HG02623 (cell line): Measurements from ENCODE around the gene GJD4.
A peak's percentile ranks its signal among the peaks of the same experiment; 100 is the strongest.

Experiments
- ATAC-seq: cut with Tn5 transposase; IDR thresholded peaks from one replicate; pipeline ENCODE4 v1.9.1; 2021; ENCODE audit warnings: moderate library complexity; ENCODE audit not compliant: unreplicated experiment

Gene GJD4

DNA sequence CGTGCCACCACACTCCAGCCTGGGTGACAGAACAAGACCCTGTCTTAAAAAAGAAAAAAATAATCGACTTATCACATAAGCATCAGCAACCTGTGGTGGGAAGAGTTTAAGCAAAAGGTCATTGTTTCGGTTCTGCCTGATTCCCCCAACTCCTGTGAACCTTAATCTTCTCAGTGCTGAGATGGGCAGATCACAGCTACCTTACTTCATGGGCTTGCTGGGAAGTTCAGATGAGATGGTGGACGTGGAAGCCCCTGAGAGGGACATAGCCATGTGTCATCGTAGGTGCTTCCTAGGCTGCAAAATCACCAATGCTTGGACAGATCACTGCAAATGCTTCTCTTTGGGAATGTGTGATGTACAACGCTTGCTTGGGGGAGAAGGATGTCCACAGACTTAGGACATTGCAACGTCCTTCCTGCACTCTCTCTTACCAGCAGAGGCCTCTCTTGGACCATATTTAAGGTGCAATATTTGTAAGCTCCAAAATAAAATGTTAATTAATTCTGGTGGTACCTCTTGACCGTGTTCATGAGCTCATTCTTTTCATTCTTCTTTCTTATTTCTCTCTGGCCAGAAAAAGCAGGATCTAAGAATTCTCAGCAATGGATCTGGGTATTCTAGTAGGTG, 8.6 kb downstream of the GJD4 start:
- ATAC-seq = no peak

DNA sequence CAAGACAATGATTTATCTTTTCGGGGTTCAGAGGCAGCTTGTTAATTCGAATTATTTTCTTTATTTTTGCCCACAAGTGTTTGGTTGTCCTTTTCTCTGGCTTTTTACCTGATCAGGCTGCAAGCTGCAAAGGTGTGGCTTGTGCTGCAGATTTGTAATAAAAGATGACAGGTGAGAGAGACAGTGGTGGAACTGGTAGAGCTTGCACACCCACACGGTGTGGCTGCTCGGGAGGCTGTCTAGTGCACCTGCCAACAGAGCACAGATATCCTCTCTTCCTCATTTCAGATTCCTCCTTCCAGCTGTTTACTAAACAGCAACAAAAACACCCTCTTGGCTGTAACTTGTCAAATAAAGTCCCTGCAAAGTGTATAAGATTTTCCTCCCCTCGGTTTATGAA, 9.2 kb downstream of the GJD4 start:
- ATAC-seq = no peak

DNA sequence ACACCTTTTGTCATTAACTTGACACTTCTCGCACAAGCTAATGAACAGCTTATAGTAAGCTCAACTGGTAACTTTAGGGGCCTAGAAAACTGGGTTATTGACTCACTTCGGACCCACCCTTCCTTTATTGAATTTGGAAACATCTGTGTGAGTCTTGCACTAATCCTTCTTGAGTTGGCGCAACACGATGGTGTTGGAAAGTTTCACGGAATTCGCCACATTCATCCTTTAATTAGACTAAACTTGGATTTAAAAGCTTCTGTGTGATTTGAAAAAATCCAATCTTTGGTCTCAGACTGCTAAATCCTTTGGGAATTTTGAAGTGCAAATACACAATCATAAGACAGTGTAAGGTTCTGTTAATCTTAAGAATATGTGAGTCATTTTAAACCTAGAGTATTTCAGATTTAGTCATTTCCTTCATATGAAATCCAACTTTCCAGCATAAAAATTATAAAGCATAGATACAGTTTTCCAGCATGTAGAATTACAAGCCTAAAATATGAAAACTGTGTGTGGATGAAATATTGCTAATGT, 21.9 kb downstream of the GJD4 start:
- ATAC-seq = no peak

DNA sequence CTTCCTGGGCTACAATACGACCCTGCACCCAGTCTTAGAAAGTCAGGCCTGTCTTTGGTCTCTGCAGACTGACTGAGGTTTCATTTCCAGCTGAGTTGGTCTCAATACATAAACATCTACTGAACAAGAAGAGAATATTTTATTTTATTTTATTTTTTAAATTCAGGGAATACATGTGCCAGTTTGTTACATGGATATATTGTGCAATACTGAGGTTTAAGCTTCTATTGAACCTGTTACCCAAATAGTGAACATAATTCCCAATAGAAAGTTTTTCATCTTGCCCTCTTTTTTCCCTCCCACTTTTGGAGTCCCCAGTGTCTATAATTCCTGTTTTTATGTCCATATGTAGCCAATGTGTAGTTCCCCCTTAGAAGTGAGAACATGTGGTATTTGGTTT, 26.3 kb downstream of the GJD4 start:
- no peak for ATAC-seq

DNA sequence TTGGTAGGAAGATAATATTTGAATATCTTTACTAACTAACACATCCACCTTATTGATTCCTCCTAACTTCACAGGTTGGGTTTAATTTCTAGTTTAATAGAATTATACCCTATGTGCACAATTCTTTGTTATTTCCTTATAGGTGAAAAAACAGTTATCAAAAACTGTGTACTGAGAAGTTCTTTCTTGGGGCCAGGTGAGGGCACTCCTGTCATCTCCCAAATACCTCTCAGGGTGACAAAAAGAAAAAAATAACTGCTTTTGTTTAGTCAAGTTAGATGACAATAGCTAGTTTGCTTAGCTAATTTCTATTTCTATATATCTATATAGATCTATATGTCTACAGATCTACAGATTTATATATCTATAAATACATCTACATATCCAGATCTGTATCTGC, 26.9 kb downstream of the GJD4 start:
- ATAC-seq = no peak

DNA sequence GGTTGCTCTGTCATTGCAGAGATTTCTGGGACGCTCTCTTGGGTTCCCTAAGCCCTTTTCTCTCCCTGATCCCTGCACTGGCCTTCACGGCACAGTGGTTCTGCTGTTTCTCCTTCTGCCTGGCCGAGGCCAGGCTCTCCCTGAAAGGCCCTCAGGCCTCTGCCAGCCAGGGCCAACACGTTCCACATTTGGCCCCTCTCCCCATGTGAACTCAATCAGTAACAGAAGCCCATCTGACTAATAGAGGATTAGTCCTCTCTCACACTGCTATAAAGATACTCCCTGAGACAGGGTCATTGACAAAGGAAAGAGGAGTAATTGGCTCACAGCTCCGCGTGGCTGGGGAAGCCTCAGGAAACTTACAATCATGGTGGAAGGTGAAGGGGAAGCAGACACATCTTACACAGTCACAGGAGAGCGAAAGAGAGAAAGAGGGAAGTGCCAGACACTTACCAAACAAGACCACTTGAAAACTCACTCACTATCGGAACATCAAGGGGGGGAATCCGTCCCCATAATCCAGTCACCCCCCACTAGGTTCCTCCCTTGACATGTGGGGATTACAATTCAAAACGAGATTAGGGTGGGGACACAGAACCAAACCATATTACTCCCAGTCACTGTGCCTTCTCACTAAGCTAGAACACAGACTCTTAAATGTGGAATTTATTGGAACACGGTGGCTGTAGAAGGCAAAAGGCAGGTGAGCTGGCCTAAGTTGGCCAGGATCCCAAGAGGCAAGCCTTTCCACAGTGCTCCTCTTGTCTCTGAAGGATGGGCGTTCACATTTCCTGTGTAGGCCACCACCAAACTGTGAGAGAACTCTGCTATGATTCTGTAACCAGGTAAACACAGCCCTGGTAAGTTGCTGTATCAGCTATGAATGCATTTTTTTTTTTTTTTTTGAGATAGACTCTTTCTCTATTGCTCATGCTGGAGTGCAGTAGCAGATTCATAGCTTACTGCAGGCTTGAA, 28.2 kb downstream of the GJD4 start:
- ATAC-seq = no peak

DNA sequence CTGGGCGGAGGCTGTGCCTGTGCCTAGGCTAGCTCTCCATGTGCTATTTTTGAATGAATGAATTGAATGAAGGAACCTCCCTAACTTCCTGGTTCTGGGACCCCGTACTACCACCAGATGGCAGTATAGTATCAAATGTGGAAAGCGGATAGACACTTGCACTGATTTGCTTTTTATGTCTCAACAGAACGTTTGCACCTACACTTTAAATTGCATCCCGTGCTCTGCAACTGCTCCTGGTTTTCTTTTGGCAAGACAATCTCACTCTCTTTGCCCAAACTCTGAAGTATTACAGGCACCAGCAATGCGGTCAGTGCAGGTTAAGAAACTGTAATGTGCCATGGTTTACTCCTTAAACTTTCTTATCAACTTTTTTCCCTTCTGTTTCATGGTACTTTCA, 30.4 kb downstream of the GJD4 start:
- peak; percentile 63 for ATAC-seq

DNA sequence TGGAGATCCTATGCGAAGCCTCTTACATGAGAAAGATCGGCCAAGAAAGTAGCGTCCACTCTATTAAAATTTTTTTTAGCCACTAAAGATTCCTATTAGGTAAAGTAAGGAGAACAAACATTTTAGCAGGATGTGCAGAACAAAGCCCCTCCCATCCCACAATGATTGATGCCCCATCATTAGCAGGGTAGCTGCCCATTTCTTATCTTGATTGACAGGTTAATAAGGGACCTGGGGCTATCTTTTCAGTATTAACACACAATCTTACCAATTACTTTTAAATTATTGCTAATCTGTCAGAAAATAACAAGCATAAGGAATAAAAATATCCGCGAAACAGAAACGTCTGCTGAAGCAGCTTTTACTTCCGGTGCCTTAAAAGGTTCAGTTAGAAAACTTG, 31.8 kb downstream of the GJD4 start:
- ATAC-seq = no peak

DNA sequence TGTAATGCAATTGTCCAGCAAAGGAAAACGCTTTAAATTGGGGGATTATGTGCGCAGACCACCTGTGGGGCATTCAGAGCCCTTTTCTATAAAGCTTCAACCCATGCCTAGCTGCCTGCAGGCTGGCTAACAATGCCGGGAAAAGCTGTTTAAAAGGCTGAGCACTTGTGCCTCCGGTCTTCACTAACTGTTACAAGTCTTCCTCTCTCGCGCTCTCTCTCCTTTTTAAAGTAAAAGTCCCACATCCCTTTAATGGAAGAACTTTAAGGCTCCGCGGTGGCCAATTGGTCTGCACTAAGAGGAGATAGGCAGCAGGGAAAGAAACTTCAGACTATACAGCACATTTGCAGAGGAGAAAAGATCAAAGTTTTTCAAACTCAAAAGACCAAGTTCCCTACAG, 32.3 kb downstream of the GJD4 start:
- ATAC-seq = no peak

DNA sequence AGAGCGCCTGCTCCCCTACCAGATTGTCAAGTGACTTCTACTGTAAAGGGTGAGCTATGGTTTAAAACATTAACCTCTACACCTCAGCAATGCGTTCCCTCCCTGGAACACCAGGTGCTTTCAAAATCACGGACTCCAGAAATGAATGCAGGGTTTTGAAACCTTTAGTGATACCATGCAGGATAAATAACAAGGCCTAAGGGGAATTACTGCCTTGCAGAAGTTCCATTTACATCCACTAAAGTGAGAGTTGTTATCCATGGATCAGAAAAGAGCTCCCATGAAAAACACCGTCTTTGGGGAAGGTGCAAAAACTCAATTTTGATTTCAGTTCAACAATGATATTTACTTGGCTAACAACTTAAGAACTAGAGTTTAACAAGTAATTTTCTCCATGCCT, 33.0 kb downstream of the GJD4 start:
- no peak for ATAC-seq

DNA sequence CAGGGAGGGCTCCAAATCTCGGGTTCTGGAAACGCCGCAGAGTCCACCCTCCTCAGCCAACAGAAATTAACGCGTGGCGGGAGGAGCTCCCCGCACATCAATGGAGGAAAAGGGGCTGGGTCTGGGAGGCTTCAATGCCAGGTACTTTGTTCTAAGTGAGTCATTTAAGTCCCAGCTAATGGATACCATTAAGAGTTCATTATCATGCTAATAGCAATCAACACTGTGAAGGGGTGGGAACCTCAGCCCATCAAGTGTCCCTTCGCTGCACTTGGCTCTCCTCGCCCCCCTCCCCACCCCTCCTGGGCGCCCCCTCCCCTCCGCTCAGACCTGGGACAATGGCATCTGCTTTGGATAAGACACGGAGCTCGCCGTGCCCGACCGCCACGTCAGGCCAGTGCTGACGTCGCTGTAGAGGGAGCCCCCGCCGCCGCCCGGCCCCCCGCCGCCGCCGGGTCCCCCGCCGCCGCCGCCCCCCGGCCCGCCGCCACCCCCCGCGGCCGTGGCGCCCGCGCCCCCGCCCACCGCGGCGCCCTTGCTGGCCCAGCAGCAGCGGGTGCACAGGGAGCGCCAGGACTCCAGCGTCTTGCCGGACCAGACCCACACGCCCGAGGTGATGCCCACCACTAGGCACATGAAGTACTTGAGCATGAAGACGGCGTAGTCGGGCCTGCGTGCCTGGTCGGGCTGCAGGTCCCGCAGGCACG, 34.0 kb downstream of the GJD4 start:
- no peak for ATAC-seq

DNA sequence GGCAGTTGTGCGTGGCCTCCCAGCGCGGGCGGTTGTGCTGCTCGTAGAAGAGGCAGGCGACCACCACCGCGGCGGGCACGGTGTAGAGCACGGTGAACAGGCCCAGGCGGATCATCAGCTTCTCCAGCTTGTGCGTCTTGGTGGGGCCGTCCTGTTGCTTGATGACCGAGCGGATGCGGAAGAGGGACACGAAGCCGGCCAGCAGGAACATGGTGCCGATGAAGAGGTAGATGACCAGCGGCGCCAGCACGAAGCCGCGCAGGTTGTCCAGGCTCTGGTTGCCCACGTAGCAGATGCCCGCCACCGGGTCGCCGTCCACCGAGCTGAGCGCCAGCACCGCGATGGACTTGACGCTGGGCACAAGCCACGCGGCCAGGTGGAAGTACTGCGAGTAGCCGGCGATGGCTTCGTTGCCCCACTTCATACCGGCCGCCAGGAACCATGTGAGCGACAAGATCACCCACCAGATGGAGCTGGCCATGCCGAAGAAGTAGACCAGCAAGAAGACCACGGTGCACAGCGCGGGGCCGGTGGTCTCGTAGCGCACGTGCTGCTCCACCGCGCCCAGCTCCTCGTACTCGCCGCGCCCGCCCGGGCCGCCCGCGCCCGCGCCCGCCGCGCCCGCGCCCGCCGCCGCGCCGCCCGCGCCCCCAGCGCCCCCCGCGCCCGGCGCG, 34.7 kb downstream of the GJD4 start:
- no peak for ATAC-seq

DNA sequence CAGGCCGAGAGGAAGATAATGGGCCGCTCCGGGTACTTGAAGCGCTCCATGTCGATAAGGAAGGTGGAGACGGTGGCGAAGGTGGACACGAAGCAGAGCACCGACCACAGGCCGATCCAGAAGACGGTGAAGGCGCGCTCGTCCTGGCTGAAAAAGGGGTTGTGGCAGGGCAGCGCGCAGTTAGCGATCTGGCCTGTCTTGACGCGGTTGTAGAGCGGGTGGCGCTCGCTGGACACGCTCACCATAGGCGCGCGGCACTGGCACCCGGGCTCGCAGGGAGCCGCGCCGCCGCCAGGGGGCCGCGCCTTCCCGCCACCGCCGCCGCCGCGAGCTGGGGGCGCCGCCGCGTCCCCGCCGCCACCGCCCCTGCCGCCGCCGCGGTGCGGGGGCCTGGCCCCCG, 35.3 kb downstream of the GJD4 start:
- peak; percentile 27 for ATAC-seq

DNA sequence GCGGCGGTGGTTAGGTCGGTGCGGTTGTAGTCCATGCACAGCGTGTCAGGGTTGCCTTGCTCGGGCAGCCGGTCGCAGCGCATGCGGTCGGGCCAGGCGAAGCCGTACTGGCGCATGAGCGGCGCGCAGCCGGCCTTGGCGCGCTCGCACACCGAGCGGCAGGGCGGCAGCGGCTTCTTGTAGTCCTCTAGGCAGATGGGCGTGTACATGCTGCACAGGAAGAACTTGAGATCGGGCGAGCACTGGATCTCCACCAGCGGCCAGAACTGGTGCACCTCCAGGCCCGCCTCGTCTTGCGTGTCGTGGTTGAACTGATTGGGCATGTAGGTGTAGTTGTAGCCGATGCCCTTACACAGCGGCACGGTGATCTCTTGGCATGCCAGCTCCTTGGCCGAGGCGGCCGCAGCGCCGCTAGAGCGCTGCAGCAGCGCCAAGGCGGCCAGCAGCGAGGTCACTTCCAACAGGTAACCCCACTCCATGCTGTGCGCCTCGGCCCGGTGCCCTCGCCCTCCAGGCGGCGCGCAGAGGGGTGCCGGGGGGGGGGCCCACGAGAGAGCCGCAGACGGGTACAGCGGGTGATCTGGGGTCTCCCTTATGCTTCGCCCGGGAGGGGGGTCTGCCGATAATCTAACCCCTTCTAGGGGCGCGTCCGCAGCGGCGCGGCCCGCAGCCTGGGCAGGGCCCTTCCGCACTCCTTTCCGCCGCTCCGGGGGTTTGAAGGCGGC, 36.0 kb downstream of the GJD4 start:
- ATAC-seq = no peak

DNA sequence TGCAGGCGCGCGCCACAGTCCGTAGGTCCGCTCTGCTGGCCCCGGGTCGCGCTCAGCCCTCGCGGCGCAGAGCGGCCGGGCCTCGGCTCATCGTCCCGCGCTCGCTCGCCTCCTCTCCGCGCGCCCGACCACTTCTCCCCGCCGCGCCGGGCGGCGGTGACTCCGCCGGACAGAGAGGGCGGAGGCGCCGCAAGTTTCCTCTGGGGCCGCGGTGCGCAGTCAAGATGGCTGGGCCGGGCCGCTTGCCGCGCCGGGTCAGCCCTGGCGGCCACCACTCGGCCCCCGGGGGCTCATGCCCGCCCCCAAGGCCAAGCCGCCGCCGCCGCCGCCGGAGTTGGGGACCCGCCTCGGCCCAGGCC, 36.5 kb downstream of the GJD4 start:
- ATAC-seq = peak; percentile 8

DNA sequence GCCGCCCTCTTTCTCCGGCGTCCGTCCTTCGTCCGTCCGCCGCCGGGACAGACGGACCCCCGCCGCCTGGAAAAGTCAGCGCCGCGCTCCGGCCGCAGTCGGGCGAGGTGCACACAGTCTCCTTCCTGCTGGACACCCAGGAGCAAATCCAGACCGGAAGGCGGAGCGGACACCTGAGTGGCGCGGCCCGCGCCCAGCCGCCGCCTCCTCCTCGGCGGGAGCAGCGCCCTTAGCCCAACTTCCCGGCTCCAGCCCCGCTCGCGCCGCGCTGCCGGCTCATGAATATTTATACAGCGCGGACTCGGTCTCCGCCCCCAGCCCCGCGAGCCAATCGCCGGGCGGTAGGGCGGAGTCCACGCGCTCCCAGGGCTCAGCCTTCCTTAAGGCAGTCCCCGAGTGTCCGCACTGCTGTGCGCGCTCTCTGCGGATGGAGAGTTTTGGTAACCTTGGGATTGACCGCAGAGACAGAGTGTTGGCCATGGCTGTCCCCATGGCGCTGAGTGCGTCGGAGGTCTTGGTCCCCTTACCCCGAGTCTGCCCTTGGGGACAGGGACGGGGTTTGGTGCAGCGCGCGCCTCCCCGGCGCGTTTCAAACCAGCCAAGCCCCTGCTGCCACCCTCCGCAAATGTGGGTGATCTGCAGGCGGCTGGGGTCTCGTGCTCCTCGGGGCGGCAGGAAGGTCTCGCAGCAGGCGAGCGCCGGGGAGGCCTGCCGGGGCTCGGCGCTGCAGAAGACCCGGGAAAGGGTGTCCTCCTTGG, 37.1 kb downstream of the GJD4 start, which contains the start of gene FZD8:
Gene FZD8, minus strand, starts transcription at position 262 of the 758 bp plus-strand sequence. CDS start 867 bp downstream, outside the sequence.
- peak; percentile 95 for ATAC-seq

DNA sequence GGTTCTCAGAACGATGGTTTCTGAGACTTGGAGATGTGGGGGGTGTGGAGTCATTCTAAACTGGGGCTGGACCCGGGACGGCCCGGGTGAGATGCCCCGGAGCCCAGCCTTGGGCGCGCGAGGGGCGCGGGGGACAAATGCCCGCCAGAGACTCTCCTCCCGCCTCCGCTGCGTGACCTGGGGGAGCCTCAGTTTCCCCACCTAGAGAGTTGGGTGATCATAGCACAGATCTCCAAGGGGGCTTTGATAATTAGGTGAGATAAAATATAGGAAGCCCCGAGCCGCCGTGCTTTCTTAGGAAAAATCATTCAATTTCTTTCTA, 37.6 kb downstream of the GJD4 start:
- no peak for ATAC-seq

DNA sequence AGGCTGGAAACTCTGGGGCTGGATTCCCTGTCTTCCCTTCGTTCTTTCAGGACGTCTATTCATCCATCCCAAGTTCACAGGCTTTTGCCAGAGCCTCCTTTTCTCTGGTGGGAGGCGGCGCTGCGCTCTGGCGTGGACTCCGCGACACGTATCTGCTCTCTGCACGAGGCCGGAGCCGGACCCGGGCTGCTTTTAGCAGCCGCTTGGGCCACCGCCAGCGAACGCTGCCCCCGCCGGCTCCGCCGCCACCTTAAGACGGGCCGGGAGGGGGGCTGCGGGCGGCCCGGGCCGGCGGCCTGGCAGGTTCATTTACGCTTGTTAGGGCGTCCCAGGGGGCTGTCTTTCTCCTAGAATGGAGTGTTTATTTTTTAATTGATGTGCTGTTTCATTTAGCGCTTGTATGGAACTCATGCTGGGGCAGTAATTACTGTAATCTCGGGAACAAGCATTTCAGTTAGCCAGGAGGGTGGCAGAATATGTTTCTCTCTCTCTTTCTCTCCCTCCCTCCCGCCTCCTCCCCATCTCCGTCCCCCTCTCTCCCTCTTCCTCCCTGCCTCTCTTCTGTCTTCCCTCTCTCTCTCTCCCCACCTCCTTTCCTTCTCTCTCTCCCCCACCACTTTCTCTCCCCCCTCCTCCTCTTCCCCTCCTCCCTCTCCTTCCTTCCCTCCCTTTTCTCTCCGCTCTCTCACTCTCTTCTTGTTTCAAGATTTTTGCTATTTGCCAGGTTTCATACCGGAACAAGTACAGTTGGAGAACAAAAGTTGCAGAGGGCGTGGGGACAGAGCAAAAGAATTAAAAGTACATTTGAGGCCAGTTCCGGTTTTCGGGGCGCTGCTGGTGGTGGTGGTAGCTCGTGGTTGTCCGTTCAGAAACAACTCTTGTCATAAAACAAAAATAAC, 38.3 kb downstream of the GJD4 start:
- no peak for ATAC-seq
